ENCODE data around the gene TULP1.

The TULP1 gene

GRCh38 chr6:35512740-35513139, at the start of gene TULP1:
TULP1 (minus strand) TSS chr6:35512896; CDS start chr6:35512858, 38 bp downstream.
- H3K4me3 ChIP-seq (ENCODE audit: low read depth, low read length): no peak within 1 kb of the TSS
- no peak for TF ChIP-seq POLR2A (IDR thresholded peaks at IDR 0.05; ENCODE audit: extremely low read depth, insufficient read length)
- no peak for TF ChIP-seq CTCF (IDR thresholded peaks at IDR 0.05; ENCODE audit: low read depth, low read length)
- TF ChIP-seq MAX (IDR thresholded peaks at IDR 0.05; ENCODE audit: low read depth, low read length): no peak
- no peak for TF ChIP-seq MYC (IDR thresholded peaks at IDR 0.05; ENCODE audit: low read depth, low read length)
- no peak for DNase-seq (ENCODE audit: low read depth)

GRCh38 chr6:35562060-35562459, 49.4 kb upstream of the TULP1 start:
- no peak for TF ChIP-seq POLR2A (IDR thresholded peaks at IDR 0.05; ENCODE audit: extremely low read depth, insufficient read length)
- TF ChIP-seq CTCF (IDR thresholded peaks at IDR 0.05; ENCODE audit: low read depth, low read length): no peak
- TF ChIP-seq MAX (IDR thresholded peaks at IDR 0.05; ENCODE audit: low read depth, low read length): no peak
- no peak for TF ChIP-seq MYC (IDR thresholded peaks at IDR 0.05; ENCODE audit: low read depth, low read length)
- no peak for DNase-seq (ENCODE audit: low read depth)
- no peak overlapping the region for H3K4me3 ChIP-seq (ENCODE audit: low read depth, low read length)

- H3K4me3 ChIP-seq (ENCODE audit: low read depth, low read length): no peak overlapping the region
- DNase-seq (ENCODE audit: low read depth): no peak
- TF ChIP-seq CTCF (IDR thresholded peaks at IDR 0.05; ENCODE audit: low read depth, low read length) (no peak), POLR2A (IDR thresholded peaks at IDR 0.05; ENCODE audit: extremely low read depth, insufficient read length) (no peak), MAX (IDR thresholded peaks at IDR 0.05; ENCODE audit: low read depth, low read length) (no peak), MYC (IDR thresholded peaks at IDR 0.05; ENCODE audit: low read depth, low read length) (no peak)
These were observed 48.4 kb upstream of the TULP1 start for GRCh38 chr6:35561113-35561512.

- H3K4me3 ChIP-seq (ENCODE audit: low read depth, low read length): no peak overlapping the region
- no peak for DNase-seq (ENCODE audit: low read depth)
- TF ChIP-seq POLR2A (IDR thresholded peaks at IDR 0.05; ENCODE audit: extremely low read depth, insufficient read length) (no peak), MYC (IDR thresholded peaks at IDR 0.05; ENCODE audit: low read depth, low read length) (no peak), CTCF (IDR thresholded peaks at IDR 0.05; ENCODE audit: low read depth, low read length) (no peak), MAX (IDR thresholded peaks at IDR 0.05; ENCODE audit: low read depth, low read length) (no peak)
These were observed 45.9 kb upstream of the TULP1 start for GRCh38 chr6:35558571-35558970.

- DNase-seq (ENCODE audit: low read depth): no peak
- no peak overlapping the region for H3K4me3 ChIP-seq (ENCODE audit: low read depth, low read length)
- TF ChIP-seq MYC (IDR thresholded peaks at IDR 0.05; ENCODE audit: low read depth, low read length) (no peak), CTCF (IDR thresholded peaks at IDR 0.05; ENCODE audit: low read depth, low read length) (no peak), MAX (IDR thresholded peaks at IDR 0.05; ENCODE audit: low read depth, low read length) (0 out of 2 replicates have a peak, but pooled peaks have one; percentile 10)
These were observed 44.5 kb upstream of the TULP1 start for GRCh38 chr6:35557239-35557638.

- TF ChIP-seq POLR2A (IDR thresholded peaks at IDR 0.05; ENCODE audit: extremely low read depth, insufficient read length): no peak
- TF ChIP-seq CTCF (IDR thresholded peaks at IDR 0.05; ENCODE audit: low read depth, low read length): no peak
- TF ChIP-seq MYC (IDR thresholded peaks at IDR 0.05; ENCODE audit: low read depth, low read length): no peak
- no peak for TF ChIP-seq MAX (IDR thresholded peaks at IDR 0.05; ENCODE audit: low read depth, low read length)
- DNase-seq (ENCODE audit: low read depth): no peak
- H3K4me3 ChIP-seq (ENCODE audit: low read depth, low read length): no peak overlapping the region
These were observed 42.1 kb upstream of the TULP1 start for GRCh38 chr6:35554811-35555210.

Measured in NB4 (cell line).